H54 (cell line): ENCODE data around the gene NDUFA8.
"Not testable (repeated sequence)": the region's sequence is repeated elsewhere in the genome, so short reads cannot be mapped to it uniquely, and the experiment has no call there.

Experiments
- DNase-seq: peaks from one replicate; pipeline ENCODE4 v3.0.0; 2011; ENCODE audit warnings: low spot score, mixed read lengths; ENCODE audit not compliant: insufficient read length
- FAIRE-seq: peaks from 3 replicates; lab custom pipeline; 2011; peaks lifted over from hg19 to GRCh38; lab: Jason Lieb, UNC
- POLR2A ChIP-seq: IDR thresholded peaks from 2 replicates; pipeline ENCODE4 v1.6.1; 2011; ENCODE audit warnings: low read depth, mild to moderate bottlenecking, low read length

NDUFA8 gene

GRCh38 chr9:122125509-122126330 lies 33.9 kb downstream of the NDUFA8 start:
- DNase-seq (peak; percentile 52), FAIRE-seq (no peak)
- no peak for TF ChIP-seq POLR2A

GRCh38 chr9:122125158-122125508 lies 34.4 kb downstream of the NDUFA8 start:
- no peak for TF ChIP-seq POLR2A
- FAIRE-seq: peak; percentile 15
- DNase-seq: peak; percentile 98

DNA sequence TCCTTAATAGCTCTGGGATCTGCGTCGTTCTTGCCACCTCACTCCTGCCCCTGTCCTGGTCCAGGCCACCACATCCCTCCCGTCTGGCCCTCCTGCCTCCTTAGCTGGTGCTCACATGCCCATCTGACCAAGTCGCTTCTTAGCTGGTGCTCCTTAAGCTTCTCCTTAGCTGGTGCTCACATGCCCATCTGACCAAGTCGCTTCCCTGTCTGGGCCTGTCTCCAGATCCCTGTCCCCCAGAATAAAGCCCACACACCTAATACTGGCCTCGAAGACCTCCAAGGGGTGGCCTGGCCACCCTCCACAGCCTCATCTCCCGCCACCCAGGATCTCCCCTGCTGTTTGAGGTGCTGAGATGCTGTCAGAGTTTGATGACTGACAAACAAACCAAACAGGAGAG lies 35.1 kb downstream of the NDUFA8 start:
- FAIRE-seq: no peak
- DNase-seq: no peak
- no peak for TF ChIP-seq POLR2A

GRCh38 chr9:122124048-122124447 lies 35.5 kb downstream of the NDUFA8 start:
- DNase-seq (no peak), FAIRE-seq (no peak)
- TF ChIP-seq POLR2A: no peak

DNA sequence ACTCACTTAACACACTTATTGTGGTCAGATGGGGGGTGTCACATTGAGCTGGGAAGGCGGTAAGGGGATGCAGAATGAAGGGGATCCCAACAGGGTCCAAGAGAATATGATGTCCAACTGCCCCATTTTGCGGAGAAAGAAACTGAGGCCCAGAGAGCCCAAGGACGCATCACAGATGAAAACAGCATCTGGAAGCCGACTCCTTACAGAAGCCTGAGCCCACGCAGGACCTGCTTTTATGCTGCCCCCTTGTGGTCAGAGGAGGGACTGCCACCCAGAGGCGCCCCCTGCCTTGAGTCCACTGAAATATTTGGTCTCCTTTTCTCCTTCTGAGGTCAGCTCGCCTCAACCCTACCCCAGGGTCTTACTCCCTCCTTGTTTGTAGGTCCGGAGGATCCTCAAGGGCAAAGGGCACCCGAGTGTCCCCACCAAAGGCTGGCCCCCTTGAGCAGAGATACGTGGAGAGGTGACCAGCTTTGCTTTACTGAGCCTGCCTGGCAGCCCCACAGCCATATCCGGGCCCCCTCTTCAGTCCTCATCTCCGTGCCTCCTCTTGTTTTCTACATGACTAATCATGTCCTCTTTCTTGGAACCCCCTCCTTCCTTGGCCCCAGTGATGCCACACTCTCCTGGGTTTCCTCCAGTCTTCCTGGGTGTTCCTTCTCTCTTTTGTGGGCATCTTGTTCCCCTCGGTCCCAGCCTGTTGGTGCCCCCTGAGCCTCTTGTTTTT lies 36.5 kb downstream of the NDUFA8 start:
- DNase-seq (peak; percentile 98), FAIRE-seq (no peak)
- no peak for TF ChIP-seq POLR2A

GRCh38 chr9:122122468-122122867 lies 37.1 kb downstream of the NDUFA8 start:
- TF ChIP-seq POLR2A: no peak
- no peak for DNase-seq

GRCh38 chr9:122121931-122122330 lies 37.6 kb downstream of the NDUFA8 start:
- TF ChIP-seq POLR2A: no peak
- DNase-seq (no peak), FAIRE-seq (no peak)

More at GRCh38 chr9:122122468-122122867, 37.1 kb downstream of the NDUFA8 start:
- FAIRE-seq: no peak

GRCh38 chr9:122121391-122121790 lies 38.2 kb downstream of the NDUFA8 start:
- no peak for FAIRE-seq
- no peak for TF ChIP-seq POLR2A
- no peak for DNase-seq

DNA sequence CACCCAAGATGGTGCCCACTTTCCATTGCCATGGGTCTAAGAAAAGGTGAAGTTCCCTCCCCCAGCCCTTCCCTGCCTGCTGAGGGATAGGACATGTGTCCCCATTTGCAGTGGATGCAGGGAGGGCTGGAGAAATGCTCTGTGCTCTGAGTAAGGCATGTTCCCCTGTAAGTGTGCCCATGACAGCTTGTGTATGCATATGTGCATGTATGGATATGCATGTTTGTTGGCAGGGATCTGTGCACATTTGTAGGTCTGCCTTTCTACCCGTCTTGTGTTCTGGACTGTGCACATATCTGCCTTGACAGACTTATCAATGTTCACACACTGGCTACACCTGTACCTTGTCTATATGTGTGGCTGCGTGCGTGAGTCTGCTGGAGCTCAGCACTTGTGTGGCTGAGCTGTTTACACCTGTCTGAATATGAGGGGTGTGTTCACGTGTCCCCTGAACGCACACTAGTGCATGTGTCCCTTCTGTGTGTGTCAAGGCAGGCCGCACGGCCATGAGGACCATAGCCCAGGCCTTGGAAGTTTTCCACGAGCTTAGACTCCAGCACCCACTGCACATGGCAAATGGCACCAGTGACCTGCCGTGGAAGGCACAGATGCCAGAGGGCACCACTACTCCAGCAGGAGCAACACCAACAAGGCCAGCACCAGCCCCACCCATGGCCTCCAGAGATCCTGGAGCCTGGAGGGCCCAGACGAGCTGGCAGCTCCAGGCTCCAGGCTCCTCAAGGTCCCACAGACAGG lies 39.1 kb downstream of the NDUFA8 start:
- DNase-seq (no peak), FAIRE-seq (no peak)

DNA sequence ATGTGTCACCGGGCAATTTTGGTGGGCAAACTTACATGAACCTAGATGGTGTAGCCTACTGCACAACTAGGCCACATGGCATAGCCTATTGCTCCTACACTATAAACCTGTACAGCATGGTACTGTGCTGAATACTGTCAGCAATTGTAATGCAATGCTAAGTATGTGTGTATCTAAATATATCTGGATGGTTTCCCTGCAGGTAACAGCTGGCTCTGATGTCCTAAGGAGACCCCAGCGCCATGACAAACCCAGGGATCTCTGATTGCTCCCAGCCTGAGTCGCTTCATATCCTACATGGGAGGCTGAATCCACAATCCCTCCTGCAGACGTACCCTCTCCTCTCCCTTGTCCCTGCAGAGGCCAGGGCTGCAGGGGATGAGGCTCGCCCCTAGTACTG lies 39.9 kb downstream of the NDUFA8 start:
- FAIRE-seq (no peak), DNase-seq (no peak)
- no peak for TF ChIP-seq POLR2A

More for the DNA sequence above, 39.1 kb downstream of the NDUFA8 start:
- TF ChIP-seq POLR2A: no peak

DNA sequence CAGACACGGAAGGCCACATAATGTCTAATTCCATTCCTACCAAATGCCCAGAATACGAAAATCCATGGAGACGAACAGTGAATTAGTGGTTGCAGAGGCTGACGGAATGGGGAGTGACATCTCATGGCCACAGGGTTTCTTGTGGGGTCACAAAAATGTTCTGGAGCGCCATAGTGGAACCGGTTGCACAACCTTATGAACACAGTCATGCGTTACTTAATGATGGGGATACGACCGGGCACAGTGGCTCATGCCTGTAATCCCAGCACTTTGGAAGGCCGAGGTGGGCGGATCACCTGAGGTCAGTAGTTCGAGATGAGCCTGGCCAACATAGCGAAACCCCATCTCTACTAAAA lies 40.4 kb downstream of the NDUFA8 start:
- no peak for DNase-seq
- no peak for TF ChIP-seq POLR2A
- no peak for FAIRE-seq

DNA sequence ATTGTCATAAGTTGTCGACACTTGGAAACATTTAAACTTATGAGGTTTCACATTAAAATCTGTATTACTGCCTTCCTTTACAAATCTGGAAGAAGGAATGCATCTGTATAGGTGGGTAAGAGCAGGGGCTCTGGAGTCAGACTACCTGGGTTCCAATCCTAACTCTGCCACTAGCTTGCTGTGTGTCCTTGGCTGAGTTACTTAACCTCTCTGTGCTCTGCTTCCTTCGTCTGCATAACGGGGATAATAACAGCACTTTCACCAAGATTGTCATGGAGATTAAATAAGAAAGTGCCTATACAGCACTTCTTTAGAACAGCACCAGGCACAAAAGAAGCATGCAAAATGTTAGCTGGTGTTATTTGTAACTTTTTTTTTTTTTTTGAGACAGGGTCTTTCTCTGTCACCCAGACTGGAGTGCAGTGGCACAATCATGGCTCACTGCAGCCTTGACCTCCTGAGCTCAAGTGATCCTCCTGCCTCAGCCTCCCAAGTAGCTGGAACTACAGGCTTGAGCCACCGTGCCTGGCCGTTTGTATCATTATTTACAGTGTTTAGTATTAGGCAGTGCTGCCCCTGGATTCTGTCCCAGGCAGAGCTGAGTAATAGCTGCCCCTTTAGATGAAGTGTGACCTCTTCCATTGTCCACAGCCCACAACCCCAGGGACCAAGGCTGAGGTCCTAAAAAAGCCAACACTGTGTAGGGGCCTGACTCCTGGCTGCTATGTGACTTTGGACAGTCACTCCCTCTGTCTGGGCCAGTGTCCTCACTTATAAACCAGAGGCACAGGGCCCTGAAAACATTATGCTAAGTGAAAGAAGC lies 41.0 kb downstream of the NDUFA8 start:
- DNase-seq (no peak), FAIRE-seq (no peak)
- TF ChIP-seq POLR2A: 0 out of 2 replicates have a peak, but pooled peaks have one; percentile 9

- FAIRE-seq, DNase-seq: not testable (repeated sequence)
Observed at GRCh38 chr9:122117241-122117640, 42.3 kb downstream of the NDUFA8 start.
